HEK293 (cell line): ENCODE results near the gene PDIA6.

ENCODE experiments used
- CTCF ChIA-PET: fragments of 350-600 bp; formaldehyde crosslinking; extraction: SDS; loops from one replicate; lab custom pipeline; 2021; ENCODE audit warnings: antibody characterized with exemption; lab: Yijun Ruan, JAX
- POLR2A ChIA-PET: fragments of 300-600 bp; formaldehyde crosslinking; extraction: SDS; loops from one replicate; lab custom pipeline; 2020; ENCODE audit warnings: antibody characterized with exemption, inconsistent platforms; lab: Yijun Ruan, JAX
- H3K27ac ChIP-seq: fragments of 200-500 bp; sonication (Bioruptor generic); 2 replicates; pipeline ENCODE4 v1.5.1; 2014; ENCODE audit warnings: low read depth, low read length, control low read depth, inconsistent platforms; ENCODE audit errors: extremely low read depth
- H3K36me3 ChIP-seq, 2 experiments: fragments of 200-500 bp in 1 of 2; sonication (Bioruptor generic) in 1 of 2; 1 replicate in 1 of 2; 2 replicates in 1 of 2; pipeline ENCODE4 v1.5.1; 2014 to 2017; ENCODE audit warnings: inconsistent platforms in 2 of 2, low read length in 2 of 2; ENCODE audit not compliant: control insufficient read depth in 2 of 2, insufficient read depth in 1 of 2
- H3K4me1 ChIP-seq: fragments of 200-500 bp; sonication (Bioruptor generic); 2 replicates; pipeline ENCODE4 v1.5.1; 2014; ENCODE audit warnings: mild to moderate bottlenecking, low read length, inconsistent platforms; ENCODE audit not compliant: control insufficient read depth, insufficient read depth
- H3K4me3 ChIP-seq: 2 replicates; pipeline ENCODE4 v1.5.1; 2011; ENCODE audit warnings: low read depth, mild to moderate bottlenecking, control low read depth, low read length, moderate library complexity
- H3K9me3 ChIP-seq: fragments of 200-500 bp; sonication (Bioruptor generic); 2 replicates; pipeline ENCODE4 v1.5.1; 2014; ENCODE audit warnings: low read depth, low read length, inconsistent platforms; ENCODE audit not compliant: control insufficient read depth, insufficient read depth
- GLI4 ChIP-seq: fragments of 450-650 bp; formaldehyde crosslinking; IDR thresholded peaks from 2 replicates; pipeline ENCODE4 v1.5.1; 2016; ENCODE audit warnings: missing biosample characterization, missing genetic modification characterization
- HIC1 ChIP-seq: fragments of 450-650 bp; formaldehyde crosslinking; IDR thresholded peaks from 2 replicates; pipeline ENCODE4 v1.5.1; 2016; ENCODE audit warnings: missing biosample characterization, missing genetic modification characterization
- KLF16 ChIP-seq: fragments of 450-650 bp; formaldehyde crosslinking; IDR thresholded peaks from 2 replicates; pipeline ENCODE4 v1.5.1; 2017; ENCODE audit warnings: missing biosample characterization, missing genetic modification characterization
- KLF7 ChIP-seq: fragments of 450-650 bp; formaldehyde crosslinking; IDR thresholded peaks from 2 replicates; pipeline ENCODE4 v1.5.1; 2016; ENCODE audit warnings: missing biosample characterization, missing genetic modification characterization, borderline replicate concordance
- ZBTB10 ChIP-seq: fragments of 450-650 bp; formaldehyde crosslinking; IDR thresholded peaks from 2 replicates; pipeline ENCODE4 v1.5.1; 2016; ENCODE audit warnings: missing biosample characterization, missing genetic modification characterization
- ZBTB6 ChIP-seq: fragments of 450-650 bp; formaldehyde crosslinking; IDR thresholded peaks from 2 replicates; pipeline ENCODE4 v1.5.1; 2017; ENCODE audit warnings: missing biosample characterization, missing genetic modification characterization
- ZFP37 ChIP-seq: fragments of 450-650 bp; formaldehyde crosslinking; IDR thresholded peaks from 2 replicates; pipeline ENCODE4 v1.5.1; 2016; ENCODE audit warnings: missing biosample characterization, missing genetic modification characterization
- ZFP41 ChIP-seq: fragments of 450-650 bp; formaldehyde crosslinking; IDR thresholded peaks from 2 replicates; pipeline ENCODE4 v1.5.1; 2016; ENCODE audit warnings: missing biosample characterization, missing genetic modification characterization, borderline replicate concordance
- ZNF335 ChIP-seq: fragments of 450-650 bp; formaldehyde crosslinking; conservative IDR thresholded peaks from 2 replicates; pipeline ENCODE4 v1.5.1; 2016; ENCODE audit warnings: missing biosample characterization, missing genetic modification characterization
- ZNF341 ChIP-seq: fragments of 450-650 bp; formaldehyde crosslinking; IDR thresholded peaks from 2 replicates; pipeline ENCODE4; 2016; ENCODE audit warnings: low read depth, missing biosample characterization, missing genetic modification characterization
- ZNF473 ChIP-seq: fragments of 450-650 bp; formaldehyde crosslinking; IDR thresholded peaks from 2 replicates; pipeline ENCODE4 v1.5.1; 2017; ENCODE audit warnings: missing biosample characterization, missing genetic modification characterization
- ZNF518A ChIP-seq: fragments of 450-650 bp; formaldehyde crosslinking; conservative IDR thresholded peaks from 2 replicates; pipeline ENCODE4 v1.5.1; 2016; ENCODE audit warnings: low read depth, missing biosample characterization, missing genetic modification characterization
- ZNF558 ChIP-seq: fragments of 450-650 bp; formaldehyde crosslinking; IDR thresholded peaks from 2 replicates; pipeline ENCODE4 v1.5.1; 2016; ENCODE audit warnings: missing biosample characterization, missing genetic modification characterization
- ZNF677 ChIP-seq: fragments of 450-650 bp; IDR thresholded peaks from 2 replicates; pipeline ENCODE4 v1.5.0; 2018; ENCODE audit warnings: missing biosample characterization, mild to moderate bottlenecking, missing genetic modification characterization, moderate library complexity

PDIA6 gene

GRCh38 chr2:10774394-10774793 is 38.2 kb downstream of the PDIA6 start:
- Histone ChIP-seq H3K27ac (no peak overlapping the region), H3K9me3 (no peaks in the 10 kb centered on the region), H3K4me3 (no peak overlapping the region), H3K4me1 (no peaks in the 10 kb centered on the region)
- POLR2A ChIA-PET = interaction anchor here (0.6 kb wide), 1 partner anchor 76 kb away, joined by 3 read pairs; no protein-coding TSS in a partner anchor
- no peak for TF ChIP-seq ZFP37 (tag by site-specific recombination)
- no peak for TF ChIP-seq ZNF335 (tag by site-specific recombination)
- TF ChIP-seq, all 188 proteins: peak for 0
- H3K36me3 ChIP-seq = peaks cover 0 to 18% of the 10 kb centered on the region in 2 experiments; a peak in 1 of 3 replicates
- CTCF ChIA-PET = no interaction called here

- no peaks in the 10 kb centered on the region for H3K4me1 ChIP-seq
- no peak overlapping the region for H3K4me3 ChIP-seq
- POLR2A ChIA-PET = no interaction called here
- H3K27ac ChIP-seq = no peak overlapping the region
- H3K36me3 ChIP-seq = peaks cover 0 to 17% of the 10 kb centered on the region in 2 experiments; a peak in 1 of 3 replicates
- TF ChIP-seq ZNF341 (tag by site-specific recombination) (no peak), ZFP41 (tag by site-specific recombination) (no peak), HIC1 (no peak), ZNF473 (tag by site-specific recombination) (no peak), GLI4 (tag by site-specific recombination) (no peak), ZBTB10 (no peak), ZNF518A (tag by site-specific recombination) (no peak), KLF16 (tag by site-specific recombination) (no peak), ZNF677 (no peak), KLF7 (no peak), ZNF558 (tag by site-specific recombination) (no peak), ZBTB6 (tag by site-specific recombination) (no peak)
- TF ChIP-seq, all 188 proteins: peak for 0
- no peaks in the 10 kb centered on the region for H3K9me3 ChIP-seq
- CTCF ChIA-PET = no interaction called here
These were observed 38.7 kb downstream of the PDIA6 start for GRCh38 chr2:10773821-10774341.
